Measurements from ENCODE around the gene TLX2.
A peak's percentile ranks its signal among the peaks of the same experiment; 100 is the strongest.

Gene TLX2

GRCh38 chr2:74531666-74532065, 17.4 kb downstream of the TLX2 start:
- no peak for DNase-seq (ENCODE audit: low read depth)

GRCh38 chr2:74532222-74532621, 18.0 kb downstream of the TLX2 start:
- DNase-seq (ENCODE audit: low read depth) = peak; percentile 66

GRCh38 chr2:74533464-74533863, 19.2 kb downstream of the TLX2 start:
- DNase-seq (ENCODE audit: low read depth) = no peak

- no peak for DNase-seq (ENCODE audit: low read depth)
Measured at GRCh38 chr2:74534411-74534810, 20.2 kb downstream of the TLX2 start.

GRCh38 chr2:74535440-74535965, 21.3 kb downstream of the TLX2 start:
- DNase-seq (ENCODE audit: low read depth) = no peak

- no peak for DNase-seq (ENCODE audit: low read depth)
Measured at GRCh38 chr2:74536166-74536950, 22.1 kb downstream of the TLX2 start.

GRCh38 chr2:74537140-74537539, 22.9 kb downstream of the TLX2 start:
- DNase-seq (ENCODE audit: low read depth) = peak; percentile 33

- no peak for DNase-seq (ENCODE audit: low read depth)
Measured at GRCh38 chr2:74538881-74539339, 24.7 kb downstream of the TLX2 start.

- DNase-seq (ENCODE audit: low read depth) = no peak
Measured at GRCh38 chr2:74540291-74540690, 26.0 kb downstream of the TLX2 start.

- no peak for DNase-seq (ENCODE audit: low read depth)
Measured at GRCh38 chr2:74542978-74543377, 28.7 kb downstream of the TLX2 start.

- no peak for DNase-seq (ENCODE audit: low read depth)
Measured at GRCh38 chr2:74544634-74545033, 30.4 kb downstream of the TLX2 start.

- no peak for DNase-seq (ENCODE audit: low read depth)
Measured at GRCh38 chr2:74546004-74546403, 31.8 kb downstream of the TLX2 start.

- no peak for DNase-seq (ENCODE audit: low read depth)
Measured at GRCh38 chr2:74548285-74548899, 34.1 kb downstream of the TLX2 start.

- DNase-seq (ENCODE audit: low read depth) = peak; percentile 65
Measured at GRCh38 chr2:74548900-74549826, 34.9 kb downstream of the TLX2 start.

GRCh38 chr2:74550231-74550630, 36.0 kb downstream of the TLX2 start:
- peak; percentile 52 for DNase-seq (ENCODE audit: low read depth)

GRCh38 chr2:74551530-74551929, 37.3 kb downstream of the TLX2 start:
- DNase-seq (ENCODE audit: low read depth) = no peak

GRCh38 chr2:74551942-74552913, 38.0 kb downstream of the TLX2 start:
- DNase-seq (ENCODE audit: low read depth) = peak; percentile 51

GRCh38 chr2:74552914-74553811, 38.9 kb downstream of the TLX2 start:
- DNase-seq (ENCODE audit: low read depth) = peak; percentile 54

GRCh38 chr2:74553892-74554819, 39.9 kb downstream of the TLX2 start, which contains the start of the genes DOK1 and LOXL3:
Gene DOK1, plus strand, starts transcription at chr2:74554720. Its CDS starts 35 bp downstream, at chr2:74554755.
Gene LOXL3, minus strand, starts transcription at chr2:74553942. Its CDS starts 1,308 bp downstream, at chr2:74552634.
- peak; percentile 96 for DNase-seq (ENCODE audit: low read depth)
